ENCODE data around the gene MAP4K1.

DNA sequence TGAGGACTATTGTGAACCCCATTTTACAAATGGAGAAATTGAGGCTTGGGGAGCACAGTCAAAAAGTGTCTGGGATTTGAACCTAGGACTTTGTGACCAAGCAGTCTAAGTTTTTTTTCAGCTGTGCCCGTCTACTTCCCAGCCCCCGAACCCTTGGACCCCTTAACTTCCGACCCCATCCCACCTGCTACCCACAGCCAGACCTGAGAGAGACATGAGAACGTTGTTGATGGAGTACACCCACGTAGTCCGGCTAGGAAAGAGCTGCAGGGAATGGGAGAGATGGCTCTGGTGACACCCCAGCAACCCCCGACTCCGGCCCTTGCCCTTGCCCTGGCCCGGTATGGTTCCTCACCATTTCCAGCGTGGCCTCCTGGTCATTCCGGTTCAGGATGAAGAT, 18.0 kb downstream of the MAP4K1 start:
- TF ChIP-seq RAD21 (IDR thresholded peaks at IDR 0.05; ENCODE audit: low read depth) (no peak), CEBPB (IDR thresholded peaks at IDR 0.05) (no peak), TAF1 (IDR thresholded peaks at IDR 0.05; ENCODE audit: low read depth) (no peak), EP300 (IDR thresholded peaks at IDR 0.05; ENCODE audit: borderline replicate concordance) (no peak), YY1 (IDR thresholded peaks at IDR 0.05; ENCODE audit: low read depth) (no peak), REST (IDR thresholded peaks at IDR 0.05; ENCODE audit: low read depth) (no peak), CREB1 (IDR thresholded peaks at IDR 0.05; ENCODE audit: low read depth) (no peak), MAX (IDR thresholded peaks at IDR 0.05) (no peak)
